22Rv1 (cell line): Measurements from ENCODE around the gene CAPN3.

Experiments
- ZFX ChIP-seq: fragments of 450-650 bp; IDR thresholded peaks from 2 replicates; pipeline ENCODE4 v1.6.1; 2017; ENCODE audit warnings: antibody characterized with exemption, borderline replicate concordance
- TF ChIP-seq, protein P1 (sequence below): fragments of 450-650 bp; IDR thresholded peaks from 2 replicates; pipeline ENCODE4 v1.5.1; 2017; ENCODE audit warnings: mild to moderate bottlenecking

DNA sequence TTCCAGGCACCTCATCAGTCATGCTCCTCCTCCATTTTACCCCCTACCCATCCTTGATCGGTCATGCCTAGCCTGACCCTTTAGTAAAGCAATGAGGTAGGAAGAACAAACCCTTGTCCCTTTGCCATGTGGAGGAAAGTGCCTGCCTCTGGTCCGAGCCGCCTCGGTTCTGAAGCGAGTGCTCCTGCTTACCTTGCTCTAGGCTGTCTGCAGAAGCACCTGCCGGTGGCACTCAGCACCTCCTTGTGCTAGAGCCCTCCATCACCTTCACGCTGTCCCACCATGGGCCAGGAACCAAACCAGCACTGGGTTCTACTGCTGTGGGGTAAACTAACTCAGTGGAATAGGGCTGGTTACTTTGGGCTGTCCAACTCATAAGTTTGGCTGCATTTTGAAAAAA lies 52.6 kb downstream of the CAPN3 start:
- TF ChIP-seq, protein P1, sequence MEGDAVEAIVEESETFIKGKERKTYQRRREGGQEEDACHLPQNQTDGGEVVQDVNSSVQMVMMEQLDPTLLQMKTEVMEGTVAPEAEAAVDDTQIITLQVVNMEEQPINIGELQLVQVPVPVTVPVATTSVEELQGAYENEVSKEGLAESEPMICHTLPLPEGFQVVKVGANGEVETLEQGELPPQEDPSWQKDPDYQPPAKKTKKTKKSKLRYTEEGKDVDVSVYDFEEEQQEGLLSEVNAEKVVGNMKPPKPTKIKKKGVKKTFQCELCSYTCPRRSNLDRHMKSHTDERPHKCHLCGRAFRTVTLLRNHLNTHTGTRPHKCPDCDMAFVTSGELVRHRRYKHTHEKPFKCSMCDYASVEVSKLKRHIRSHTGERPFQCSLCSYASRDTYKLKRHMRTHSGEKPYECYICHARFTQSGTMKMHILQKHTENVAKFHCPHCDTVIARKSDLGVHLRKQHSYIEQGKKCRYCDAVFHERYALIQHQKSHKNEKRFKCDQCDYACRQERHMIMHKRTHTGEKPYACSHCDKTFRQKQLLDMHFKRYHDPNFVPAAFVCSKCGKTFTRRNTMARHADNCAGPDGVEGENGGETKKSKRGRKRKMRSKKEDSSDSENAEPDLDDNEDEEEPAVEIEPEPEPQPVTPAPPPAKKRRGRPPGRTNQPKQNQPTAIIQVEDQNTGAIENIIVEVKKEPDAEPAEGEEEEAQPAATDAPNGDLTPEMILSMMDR, result no peak
- no peak for TF ChIP-seq ZFX
